HL-60 (cell line): ENCODE data around the gene ADPGK.

Experiments used
- DNase-seq, 2 experiments: peaks; one replicate each; pipeline ENCODE4 v3.0.0-alpha.2; 2010 to 2020; ENCODE audit warnings: low read depth in 1 of 2, low spot score in 1 of 2
- H3K27ac ChIP-seq: fragments of 250-450 bp; sonication (Bioruptor Pico); replicated peaks from 2 replicates; pipeline ENCODE4 v1.5.1; 2020; ENCODE audit warnings: mild to moderate bottlenecking, moderate library complexity
- H3K27me3 ChIP-seq: fragments of 250-450 bp; sonication (Bioruptor Pico); 2 replicates; pipeline ENCODE4 v1.5.1; 2021; ENCODE audit warnings: mild to moderate bottlenecking, moderate library complexity; ENCODE audit not compliant: insufficient read depth, poor library complexity, severe bottlenecking
- H3K4me3 ChIP-seq: replicated peaks from 2 replicates; pipeline ENCODE4 v1.5.1; 2011; ENCODE audit warnings: mild to moderate bottlenecking, control low read depth, low read length; ENCODE audit not compliant: insufficient read depth
- CTCF ChIP-seq: IDR thresholded peaks from one replicate; pipeline ENCODE4 v1.5.1; 2011; ENCODE audit warnings: low read length, control low read depth, inconsistent platforms; ENCODE audit not compliant: insufficient read depth
- GABPA ChIP-seq: IDR thresholded peaks from 2 replicates; pipeline ENCODE4 v1.6.1; 2012; ENCODE audit warnings: low read depth
- POLR2AphosphoS5 ChIP-seq: IDR thresholded peaks from 2 replicates; pipeline ENCODE4 v1.6.1; 2012; ENCODE audit warnings: low read depth
- REST ChIP-seq: IDR thresholded peaks from 2 replicates; pipeline ENCODE4 v1.6.1; 2012; ENCODE audit warnings: low read depth; ENCODE audit not compliant: insufficient replicate concordance
- SPI1 ChIP-seq: IDR thresholded peaks from 2 replicates; pipeline ENCODE4 v1.6.1; 2012; ENCODE audit warnings: low read depth, mild to moderate bottlenecking, borderline replicate concordance

The ADPGK gene

GRCh38 chr15:72766780-72767179, 16.8 kb downstream of the ADPGK start:
- no peak overlapping the region for H3K27ac ChIP-seq
- DNase-seq = no peak
- H3K4me3 ChIP-seq = no peak overlapping the region
- H3K27me3 ChIP-seq = no peaks in the 10 kb centered on the region
- TF ChIP-seq SPI1 (no peak), REST (no peak), CTCF (no peak), POLR2AphosphoS5 (no peak), GABPA (no peak)

GRCh38 chr15:72766025-72766424, 17.5 kb downstream of the ADPGK start:
- Histone ChIP-seq H3K4me3 (no peak overlapping the region), H3K27me3 (no peaks in the 10 kb centered on the region), H3K27ac (no peak overlapping the region)
- TF ChIP-seq SPI1 (no peak), REST (no peak), CTCF (no peak), POLR2AphosphoS5 (no peak), GABPA (no peak)
- no peak for DNase-seq

GRCh38 chr15:72764656-72765055, 18.9 kb downstream of the ADPGK start:
- Histone ChIP-seq H3K4me3 (no peak overlapping the region), H3K27me3 (no peaks in the 10 kb centered on the region), H3K27ac (no peak overlapping the region)
- no peak for DNase-seq
- TF ChIP-seq SPI1 (no peak), REST (no peak), POLR2AphosphoS5 (no peak), GABPA (no peak)

- Histone ChIP-seq H3K27ac (no peak overlapping the region), H3K4me3 (no peak overlapping the region), H3K27me3 (no peaks in the 10 kb centered on the region)
- TF ChIP-seq GABPA (no peak), SPI1 (no peak), REST (no peak), CTCF (no peak), POLR2AphosphoS5 (no peak)
- DNase-seq = no peak
These were observed 22.8 kb downstream of the ADPGK start for GRCh38 chr15:72760590-72761260.
